CD4-positive, alpha-beta T cell treated with Interferon gamma for 1 hour (primary cell): Measurements from ENCODE around the gene YEATS2.

Source experiments
- DNase-seq: peaks from one replicate; pipeline ENCODE4 v3.0.0-alpha.2; 2020

YEATS2 gene

DNA sequence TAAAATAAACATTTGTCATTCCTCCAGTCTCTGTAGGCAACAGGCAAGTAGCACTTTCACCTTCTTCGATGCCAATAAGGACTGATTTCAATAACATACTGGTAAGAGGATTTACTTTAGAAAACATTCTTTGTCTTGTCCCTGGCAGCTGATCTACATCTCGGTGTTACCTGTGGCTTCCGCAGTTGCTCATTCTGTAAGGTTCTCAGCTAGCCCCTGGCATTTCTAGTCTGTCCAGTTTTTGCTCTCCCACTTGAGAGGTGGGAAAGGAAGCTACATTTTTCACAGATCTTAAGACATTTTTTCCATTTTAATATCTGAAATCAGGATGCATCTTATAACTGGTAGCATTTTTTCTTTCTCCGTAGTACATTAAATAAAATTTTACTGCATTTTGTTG, 147.5 kb downstream of the YEATS2 start:
- DNase-seq: no peak

GRCh38 chr3:183845608-183846288, 148.2 kb downstream of the YEATS2 start:
- DNase-seq: no peak

- no peak for DNase-seq
These were observed 156.9 kb downstream of the YEATS2 start for GRCh38 chr3:183854318-183855035.

GRCh38 chr3:183857863-183858262, 160.3 kb downstream of the YEATS2 start:
- no peak for DNase-seq
